ENCODE measurements around the gene PSMD8. TPM values are rescaled to one million over a fixed set of nuclear protein-coding genes. Genes with fewer than 3 reads are reported as not detected.
"Not testable (repeated sequence)": the region's sequence is repeated elsewhere in the genome, so short reads cannot be mapped to it uniquely, and the experiment has no call there.

Gene PSMD8
- total RNA-seq, 1 donor from 2014 or later = 102 TPM

DNA sequence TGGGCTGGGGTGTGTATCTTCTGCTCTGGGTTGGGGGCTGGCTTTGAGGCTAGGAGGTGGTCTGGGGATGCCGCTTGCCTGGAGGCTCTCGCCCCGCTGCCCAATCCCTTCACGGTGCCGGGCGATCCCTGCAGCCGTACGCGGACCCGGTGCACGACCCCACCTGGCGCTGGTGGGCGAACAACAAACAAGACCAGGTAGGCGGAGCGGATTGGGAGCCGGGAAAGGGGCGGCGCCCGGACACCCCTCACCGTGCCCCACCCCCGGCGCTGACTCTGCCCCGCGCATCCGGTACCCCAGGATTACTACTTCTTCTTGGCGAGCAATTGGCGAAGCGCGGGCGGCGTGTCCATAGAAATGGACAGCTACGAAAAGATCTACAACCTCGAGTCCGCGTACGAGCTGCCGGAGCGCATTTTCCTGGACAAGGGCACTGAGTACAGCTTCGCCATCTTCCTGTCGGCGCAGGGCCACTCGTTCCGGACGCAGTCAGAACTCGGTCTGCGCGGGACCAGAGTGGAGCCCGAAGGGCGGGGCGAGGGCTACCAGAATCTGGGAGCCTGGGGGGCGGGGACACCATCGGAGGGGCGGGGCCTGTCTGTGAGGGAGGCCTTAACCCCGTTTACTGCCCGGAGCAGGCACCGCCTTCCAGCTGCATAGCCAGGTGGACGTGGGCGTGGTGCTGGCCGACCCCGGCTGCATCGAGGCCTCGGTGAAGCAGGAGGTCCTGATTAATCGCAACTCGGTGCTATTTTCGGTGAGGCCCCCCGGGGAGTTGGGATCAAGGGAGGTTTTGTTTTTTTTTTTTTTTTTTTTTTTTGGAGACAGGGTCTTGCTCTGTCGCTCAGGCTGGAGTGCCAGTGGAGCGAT, 12.1 kb upstream of the PSMD8 start:
- DNase-seq = no peak

DNA sequence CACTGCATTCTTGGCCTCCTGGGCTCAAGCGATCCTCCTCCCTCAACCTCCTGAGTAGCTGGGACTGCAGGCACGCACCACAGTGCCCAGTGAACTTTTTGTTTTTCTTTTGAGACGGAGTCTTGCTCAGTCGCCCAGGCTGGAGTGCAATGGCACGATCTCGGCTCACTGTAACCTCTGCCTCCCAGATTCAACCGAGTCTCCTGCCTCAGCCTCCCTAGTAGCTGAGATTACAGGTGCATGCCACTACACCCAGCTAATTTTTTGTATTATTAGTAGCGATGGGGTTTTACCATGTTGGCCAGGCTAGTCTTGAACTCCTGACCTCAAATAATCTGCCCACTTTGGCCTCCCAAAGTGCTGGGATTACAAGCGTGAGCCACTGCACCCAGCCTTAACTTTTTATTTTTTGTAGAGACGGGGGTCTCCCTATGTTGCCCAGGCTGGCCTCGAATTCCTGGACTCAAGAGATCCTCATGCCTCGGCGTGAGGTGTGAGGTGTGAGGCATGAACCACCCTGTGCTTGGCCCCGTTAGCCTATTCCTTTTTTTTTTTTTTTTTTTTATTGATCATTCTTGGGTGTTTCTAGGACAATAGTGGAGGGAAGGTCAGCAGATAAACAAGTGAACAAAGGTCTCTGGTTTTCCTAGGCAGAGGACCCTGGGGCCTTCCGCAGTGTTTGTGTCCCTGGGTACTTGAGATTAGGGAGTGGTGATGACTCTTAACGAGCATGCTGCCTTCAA, 11.3 kb upstream of the PSMD8 start:
- DNase-seq = not testable (repeated sequence)

DNA sequence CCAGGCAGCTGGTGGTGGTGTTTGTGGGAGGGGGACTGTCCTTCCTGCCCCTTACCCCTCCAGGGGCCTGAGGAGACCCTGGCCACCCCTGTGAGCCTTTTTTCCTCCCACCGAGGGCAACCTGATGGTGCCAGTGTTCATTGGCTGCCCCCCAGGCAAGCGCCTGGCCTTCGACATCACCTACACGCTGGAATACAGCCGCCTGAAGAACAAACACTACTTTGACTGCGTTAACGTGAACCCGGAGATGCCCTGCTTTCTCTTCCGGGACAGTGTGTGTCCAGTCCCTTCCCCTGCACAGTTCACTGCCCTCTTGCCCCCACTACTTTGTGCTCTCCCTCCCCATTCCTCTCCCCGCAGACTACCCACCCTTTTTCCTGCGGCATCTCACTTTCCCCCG, 7.3 kb upstream of the PSMD8 start:
- no peak for DNase-seq

DNA sequence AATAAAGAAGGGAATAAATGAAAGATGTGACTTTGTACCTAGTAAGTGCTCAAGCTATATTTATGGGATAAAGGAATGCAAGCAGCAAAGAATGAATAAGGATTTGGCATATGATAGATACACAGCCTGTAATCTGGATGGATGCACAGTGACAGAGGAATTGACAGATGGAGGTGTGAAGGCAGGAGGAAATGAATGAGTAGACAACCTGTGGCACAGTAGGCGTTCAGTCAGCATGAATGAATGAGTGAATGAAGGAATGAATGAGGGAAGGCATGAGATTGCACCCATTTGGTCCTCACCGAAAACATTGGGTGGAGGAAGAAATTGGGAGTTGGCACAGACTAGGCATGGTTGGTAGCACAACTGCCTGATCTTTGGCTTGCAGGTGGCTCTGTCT, 4.8 kb upstream of the PSMD8 start:
- no peak for DNase-seq

DNA sequence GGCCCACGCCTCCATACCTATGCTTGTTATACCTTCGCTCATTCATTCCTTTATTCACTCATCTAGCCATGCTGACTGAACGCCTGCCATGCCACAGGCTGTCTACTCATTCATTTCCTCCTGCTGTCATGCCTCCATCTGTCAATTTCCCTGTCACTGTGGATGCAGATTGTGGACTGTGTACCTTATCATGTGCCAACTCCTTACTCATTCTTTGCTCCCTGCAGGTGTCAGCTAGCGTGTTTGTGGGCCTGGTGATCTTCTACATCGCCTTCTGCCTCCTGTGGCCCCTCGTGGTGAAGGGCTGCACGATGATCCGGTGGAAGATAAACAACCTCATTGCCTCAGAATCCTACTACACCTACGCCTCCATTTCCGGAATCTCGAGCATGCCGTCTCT, 4.1 kb upstream of the PSMD8 start:
- no peak for DNase-seq

GRCh38 chr19:38371081-38371480, 3.3 kb upstream of the PSMD8 start:
- no peak for DNase-seq

DNA sequence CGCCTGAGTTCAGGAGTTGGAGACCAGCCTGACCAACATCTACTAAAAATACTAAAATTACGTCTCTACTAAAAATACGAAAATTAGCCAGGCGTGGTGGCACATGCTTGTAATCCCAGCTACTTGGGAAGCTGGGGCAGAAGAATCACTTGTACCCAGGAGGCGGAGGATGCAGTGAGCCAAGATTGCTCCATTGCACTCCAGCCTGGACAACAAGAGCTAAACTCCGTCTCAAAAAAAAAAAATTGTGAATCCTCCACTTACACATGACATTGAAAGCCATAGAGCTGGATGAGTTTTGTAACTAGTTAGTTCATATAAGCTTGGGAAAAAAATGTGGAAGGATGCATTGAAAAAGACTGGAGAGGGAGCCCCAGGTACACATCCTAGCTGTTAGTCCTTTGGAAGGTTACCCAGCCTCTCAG, 452 bp upstream of the PSMD8 start:
- DNase-seq = no peak

- DNase-seq = no peak
Observed at GRCh38 chr19:38375098-38375493, 725 bp downstream of the PSMD8 start.

GRCh38 chr19:38375748-38376147, 1.4 kb downstream of the PSMD8 start:
- DNase-seq = no peak

- DNase-seq = no peak
Observed at GRCh38 chr19:38376576-38376975, 2.2 kb downstream of the PSMD8 start.

GRCh38 chr19:38377052-38377451, 2.7 kb downstream of the PSMD8 start:
- DNase-seq = no peak

- no peak for DNase-seq
Observed at GRCh38 chr19:38378866-38379265, 4.5 kb downstream of the PSMD8 start.

DNA sequence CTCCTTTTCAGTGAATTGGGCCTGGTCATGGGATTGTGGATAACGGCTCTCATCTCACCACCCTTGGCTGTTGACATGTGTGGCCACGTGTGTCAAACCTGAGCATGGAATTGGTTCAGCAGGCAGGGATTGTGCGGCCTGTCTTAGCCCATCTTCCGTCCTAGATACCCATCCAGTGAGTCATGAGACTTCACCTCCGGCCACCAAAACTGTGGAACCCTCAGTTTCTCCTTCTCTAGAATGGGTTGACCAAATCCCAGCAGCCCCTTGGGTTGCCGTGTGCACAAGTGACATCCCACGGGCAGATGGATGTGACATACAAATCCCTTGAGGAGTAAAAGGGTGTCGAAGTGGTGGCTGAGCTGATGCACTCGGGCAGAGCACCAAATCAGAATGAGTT, 6.8 kb downstream of the PSMD8 start:
- DNase-seq = no peak

GRCh38 chr19:38383184-38383583, 8.8 kb downstream of the PSMD8 start:
- no peak for DNase-seq

DNA sequence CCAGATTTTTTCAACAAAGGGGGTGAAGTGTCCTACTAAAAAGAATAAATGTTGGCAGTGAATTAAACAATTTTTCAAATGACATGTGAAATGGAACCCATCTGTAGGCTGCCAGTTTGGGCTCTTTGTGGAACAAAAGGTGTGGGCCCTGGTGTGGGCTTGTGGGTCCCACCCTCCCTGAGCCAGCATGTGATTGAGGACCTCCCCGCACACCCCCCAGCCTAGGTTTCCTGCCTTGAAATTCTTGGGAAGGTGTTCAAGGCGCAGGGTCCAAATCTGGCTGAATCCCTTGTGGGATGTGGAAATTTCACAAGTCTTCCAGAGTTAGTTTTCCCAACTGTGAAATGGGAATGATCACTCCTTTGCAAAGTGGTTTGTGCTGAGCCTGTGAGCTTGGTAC, 9.4 kb downstream of the PSMD8 start:
- no peak for DNase-seq

- DNase-seq = no peak
Observed at GRCh38 chr19:38384209-38385027, 10.0 kb downstream of the PSMD8 start.

DNA sequence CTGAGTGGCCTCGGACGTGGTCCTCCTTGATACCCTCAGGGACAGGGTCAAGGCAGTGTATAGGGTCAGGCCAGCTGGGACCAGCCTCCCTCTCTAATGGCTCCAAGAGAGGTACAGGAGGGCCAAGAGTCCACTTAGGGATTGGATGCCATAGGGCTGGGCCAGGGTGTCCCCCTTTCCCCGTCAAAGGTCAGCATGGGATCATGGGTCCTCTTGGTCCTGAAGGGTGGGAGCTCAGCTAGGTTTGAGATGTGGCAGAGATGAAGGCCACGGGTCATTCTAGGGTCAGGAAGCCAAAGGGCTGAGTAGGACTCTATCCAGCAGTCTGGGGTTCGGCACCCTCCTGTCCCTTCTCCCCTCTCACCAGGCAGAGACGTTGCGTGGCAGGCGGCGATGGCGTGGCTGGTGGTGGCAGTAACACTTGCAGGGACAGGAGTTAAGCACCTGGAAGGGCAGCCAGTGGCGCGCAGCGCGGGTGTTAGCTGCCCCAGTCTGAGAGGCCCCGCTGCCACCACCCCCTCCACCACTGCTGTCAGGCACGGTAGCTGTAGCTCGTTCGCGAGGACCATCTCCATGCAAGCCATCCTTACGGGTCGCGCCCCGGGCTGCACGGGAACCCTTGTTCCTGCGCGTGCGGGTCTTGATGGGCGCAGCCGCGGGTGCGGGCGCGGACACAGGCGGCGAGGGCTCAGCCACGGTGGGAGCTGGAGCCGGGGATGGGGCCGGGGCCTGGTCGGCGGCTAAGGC, 10.9 kb downstream of the PSMD8 start:
- no peak for DNase-seq

- DNase-seq = no peak
Observed at GRCh38 chr19:38385804-38386257, 11.5 kb downstream of the PSMD8 start.

- DNase-seq = no peak
Observed at GRCh38 chr19:38386300-38386970, 12.1 kb downstream of the PSMD8 start.

- DNase-seq = no peak
Observed at GRCh38 chr19:38386971-38387549, 12.7 kb downstream of the PSMD8 start.

Measured in occipital lobe (tissue), 2 donors.